ENCODE measurements around the gene EVA1B. TPM values are rescaled to one million over a fixed set of nuclear protein-coding genes. Genes with fewer than 3 reads are reported as not detected.
A peak's percentile ranks its signal among the peaks of the same experiment; 100 is the strongest.

The EVA1B gene
- total and polyA plus RNA-seq, 2 donors from 2014 or later = 31.8 to 91.8 TPM

GRCh38 chr1:36285443-36286101 is 37.9 kb downstream of the EVA1B start:
- peak in 4 of 5 donors; percentile 47 to 94 (median 72) for DNase-seq
- Histone ChIP-seq H3K27ac (ENCODE audit: low read depth in 2 of 2, low read length in 2 of 2) (peak overlapping the region in 1 of 2 donors; percentile 15), H3K9me3 (ENCODE audit: control insufficient read depth in 2 of 3, insufficient read depth in 1 of 3, low read length in 3 of 3) (no peaks in the 10 kb centered on the region), H3K27me3 (ENCODE audit: control insufficient read depth, insufficient read depth, low read length) (no peaks in the 10 kb centered on the region), H3K4me3 (ENCODE audit: low read length in 3 of 3) (no peak overlapping the region), H3K36me3 (ENCODE audit: control insufficient read depth in 2 of 3, insufficient read depth in 3 of 3, low read length in 3 of 3) (peaks cover 13 to 55% (median 27%) of the 10 kb centered on the region in 3 donors), H3K4me1 (ENCODE audit: control insufficient read depth in 2 of 3, insufficient read depth in 2 of 3, low read depth in 1 of 3, low read length in 3 of 3) (peaks cover 0 to 6% (median 2%) of the 10 kb centered on the region in 3 donors), H3K9ac (ENCODE audit: low read length in 3 of 3) (no peak overlapping the region)
- FAIRE-seq = peak; percentile 73
- peak; percentile 62 for TF ChIP-seq CTCF (IDR thresholded peaks at IDR 0.05; ENCODE audit: borderline replicate concordance, extremely low read depth, insufficient read depth)
- intact Hi-C loops (cut with DNase I) = no loop called here

- intact Hi-C loops (cut with DNase I) = no loop called here
- Histone ChIP-seq H3K27me3 (ENCODE audit: control insufficient read depth, insufficient read depth, low read length) (no peaks in the 10 kb centered on the region), H3K9me3 (ENCODE audit: control insufficient read depth in 2 of 3, insufficient read depth in 1 of 3, low read length in 3 of 3) (no peaks in the 10 kb centered on the region), H3K9ac (ENCODE audit: low read length in 3 of 3) (no peak overlapping the region), H3K4me1 (ENCODE audit: control insufficient read depth in 2 of 3, insufficient read depth in 2 of 3, low read depth in 1 of 3, low read length in 3 of 3) (peaks cover 0 to 14% (median 2%) of the 10 kb centered on the region in 3 donors), H3K4me3 (ENCODE audit: low read length in 3 of 3) (no peak overlapping the region), H3K27ac (ENCODE audit: low read depth in 2 of 2, low read length in 2 of 2) (no peak overlapping the region), H3K36me3 (ENCODE audit: control insufficient read depth in 2 of 3, insufficient read depth in 3 of 3, low read length in 3 of 3) (peaks cover 9 to 47% (median 20%) of the 10 kb centered on the region in 3 donors)
- TF ChIP-seq CTCF (IDR thresholded peaks at IDR 0.05; ENCODE audit: borderline replicate concordance, extremely low read depth, insufficient read depth) = no peak
- DNase-seq (no peak), FAIRE-seq (no peak)
These were observed 38.9 kb downstream of the EVA1B start for GRCh38 chr1:36284517-36284916.

- FAIRE-seq (no peak), DNase-seq (no peak)
- no peak overlapping the region for H3K9ac ChIP-seq (ENCODE audit: low read length in 3 of 3)
- peaks cover 9 to 44% (median 17%) of the 10 kb centered on the region in 3 donors for H3K36me3 ChIP-seq (ENCODE audit: control insufficient read depth in 2 of 3, insufficient read depth in 3 of 3, low read length in 3 of 3)
- H3K4me1 ChIP-seq (ENCODE audit: control insufficient read depth in 2 of 3, insufficient read depth in 2 of 3, low read depth in 1 of 3, low read length in 3 of 3) = peaks cover 0 to 19% (median 2%) of the 10 kb centered on the region in 3 donors
- no peak overlapping the region for H3K4me3 ChIP-seq (ENCODE audit: low read length in 3 of 3)
- no peaks in the 10 kb centered on the region for H3K27me3 ChIP-seq (ENCODE audit: control insufficient read depth, insufficient read depth, low read length)
- intact Hi-C loops (cut with DNase I) = no loop called here
- H3K27ac ChIP-seq (ENCODE audit: low read depth in 2 of 2, low read length in 2 of 2) = no peak overlapping the region
- no peaks in the 10 kb centered on the region for H3K9me3 ChIP-seq (ENCODE audit: control insufficient read depth in 2 of 3, insufficient read depth in 1 of 3, low read length in 3 of 3)
- no peak for TF ChIP-seq CTCF (IDR thresholded peaks at IDR 0.05; ENCODE audit: borderline replicate concordance, extremely low read depth, insufficient read depth)
These were observed 39.4 kb downstream of the EVA1B start for GRCh38 chr1:36284061-36284460.

Measured in kidney (tissue), 14 donors.